ENCODE results near the gene ATP8A2. TPM values are rescaled to one million over a fixed set of nuclear protein-coding genes. Genes with fewer than 3 reads are reported as not detected.

The ATP8A2 gene
- total and polyA plus RNA-seq, 2 of the 4 experiments (the other 2 are of a cell fraction) = 0.02 to 0.18 TPM

GRCh38 chr13:25768838-25769237, 397.1 kb downstream of the ATP8A2 start:
- TF ChIP-seq RAD21 (IDR thresholded peaks at IDR 0.05; ENCODE audit: low read length) (no peak), CTCF (conservative IDR thresholded peaks at IDR 0.05; ENCODE audit: low read depth, low read length) (no peak), RFX5 (IDR thresholded peaks at IDR 0.05; ENCODE audit: low read depth, low read length) (no peak), CHD1 (IDR thresholded peaks at IDR 0.05; ENCODE audit: low read depth, low read length) (no peak), RCOR1 (IDR thresholded peaks at IDR 0.05; ENCODE audit: insufficient replicate concordance, low read length) (no peak), MAFK (IDR thresholded peaks at IDR 0.05; ENCODE audit: low read depth, low read length) (no peak), ELK1 (IDR thresholded peaks at IDR 0.05; ENCODE audit: borderline replicate concordance, low read depth, low read length) (no peak), MAZ (IDR thresholded peaks at IDR 0.05; ENCODE audit: borderline replicate concordance, low read depth, low read length) (no peak), CEBPB (IDR thresholded peaks at IDR 0.05; ENCODE audit: low read depth, low read length) (no peak), FOS (IDR thresholded peaks at IDR 0.05; ENCODE audit: low read depth, low read length) (no peak), NFE2L2 (IDR thresholded peaks at IDR 0.05; ENCODE audit: low read depth, low read length) (no peak), BHLHE40 (IDR thresholded peaks at IDR 0.05; ENCODE audit: low read depth, low read length) (no peak), USF2 (IDR thresholded peaks at IDR 0.05; ENCODE audit: low read depth, low read length) (no peak), MXI1 (IDR thresholded peaks at IDR 0.05; ENCODE audit: borderline replicate concordance, low read depth, low read length) (no peak), SMC3 (IDR thresholded peaks at IDR 0.05; ENCODE audit: low read depth, low read length) (no peak)
- in situ Hi-C loops (cut with MboI; ENCODE audit: low sequenced_read_pairs) = no loop called here
- H2BK120ac ChIP-seq (ENCODE audit: low read depth, low read length) = no peak overlapping the region
- dilution Hi-C loops (cut with HindIII; ENCODE audit: low sequenced_read_pairs, unreplicated experiment) = no loop called here
- intact Hi-C loops (cut with micrococcal nuclease) = no loop called here
- H2AK9ac ChIP-seq (replicated peaks; ENCODE audit: low read depth, low read length, poor library complexity) = no peak overlapping the region
- H3K4me1 ChIP-seq (ENCODE audit: control insufficient read depth, insufficient read depth, low read length) = no peaks in the 10 kb centered on the region
- DNase-seq (no peak), ATAC-seq (ENCODE audit: low read depth) (no peak)
- H2BK5ac ChIP-seq (ENCODE audit: low read depth, low read length, poor library complexity, severe bottlenecking) = no peak overlapping the region
- H3K9me1 ChIP-seq (ENCODE audit: insufficient read depth, low read length) = no peaks in the 10 kb centered on the region
- peak overlapping the region; percentile 25 for H2AFZ ChIP-seq (replicated peaks; ENCODE audit: low read length, poor library complexity)
- no peak overlapping the region for H3K23ac ChIP-seq (ENCODE audit: low read depth, low read length)
- H3K14ac ChIP-seq (replicated peaks; ENCODE audit: low read depth, low read length) = no peak overlapping the region
- H3K4me2 ChIP-seq (ENCODE audit: low read depth, low read length) = no peak overlapping the region
- ChIA-PET POLR2A (ENCODE audit: unreplicated experiment) (no interaction called here), CTCF (no interaction called here)
- no peak overlapping the region for H2BK15ac ChIP-seq (ENCODE audit: low read depth, low read length)
- H3K4me3 ChIP-seq (ENCODE audit: insufficient read depth, low read depth, low read length) = no peak overlapping the region
- no peaks in the 10 kb centered on the region for H4K20me1 ChIP-seq (ENCODE audit: insufficient read depth, low read length)
- no peaks in the 10 kb centered on the region for H3K79me1 ChIP-seq (ENCODE audit: low read depth in 1 of 2, low read length in 2 of 2)
- H3K18ac ChIP-seq (ENCODE audit: low read depth, low read length) = no peak overlapping the region
- no peaks in the 10 kb centered on the region for H3K27me3 ChIP-seq (ENCODE audit: control insufficient read depth, insufficient read depth, low read length)
- 0% methylated on average over 2 of the region's 13 CpGs; no CpG with 5 or more reads in 1 of the 2 experiments for WGBS, 2 experiments (ENCODE audit: extremely low coverage in 2 of 2, insufficient read length in 1 of 2)
- H3K27ac ChIP-seq (ENCODE audit: insufficient read depth, low read length) = no peak overlapping the region
- H3K4ac ChIP-seq (ENCODE audit: low read depth, low read length) = no peak overlapping the region
- H2AK5ac ChIP-seq (ENCODE audit: low read depth, low read length) = no peak overlapping the region
- no peak overlapping the region for H3K56ac ChIP-seq (ENCODE audit: extremely low read depth, insufficient read depth, low read length)
- no peak overlapping the region for H4K91ac ChIP-seq (ENCODE audit: insufficient read depth, low read depth, low read length)
- no peak overlapping the region for H4K5ac ChIP-seq (ENCODE audit: low read depth, low read length)
- H4K8ac ChIP-seq (ENCODE audit: low read depth in 2 of 2, low read length in 2 of 2) = no peak overlapping the region
- no peaks in the 10 kb centered on the region; the same call in 1 of the 2 replicates for H3K9me3 ChIP-seq (ENCODE audit: control insufficient read depth, insufficient read depth, low read length)
- BruUV-seq (replicated peaks) = no TSS peak
- no peak overlapping the region for H3K9ac ChIP-seq (ENCODE audit: low read depth, low read length)
- no peak overlapping the region for H2BK20ac ChIP-seq (ENCODE audit: low read depth, low read length)
- no peaks in the 10 kb centered on the region for H3K36me3 ChIP-seq (ENCODE audit: control insufficient read depth, insufficient read depth, low read length)
